HEK293T (cell line): ENCODE data around the gene RSU1.

ENCODE experiments used
- ARNT ChIP-seq: fragments of 450-650 bp; IDR thresholded peaks from 2 replicates; pipeline ENCODE4 v1.6.1; 2017; ENCODE audit warnings: mild to moderate bottlenecking
- BHLHE40 ChIP-seq: fragments of 450-650 bp; IDR thresholded peaks from 2 replicates; pipeline ENCODE4 v1.6.1; 2016; ENCODE audit warnings: mild to moderate bottlenecking, moderate library complexity, borderline replicate concordance
- NFRKB ChIP-seq: fragments of 450-650 bp; IDR thresholded peaks from 2 replicates; pipeline ENCODE4 v1.6.1; 2016; ENCODE audit warnings: mild to moderate bottlenecking, moderate library complexity
- SP1 ChIP-seq: fragments of 450-650 bp; IDR thresholded peaks from 2 replicates; pipeline ENCODE4 v1.6.1; 2017
- SUZ12 ChIP-seq: fragments of 450-650 bp; IDR thresholded peaks from 2 replicates; pipeline ENCODE4 v1.6.1; 2016; ENCODE audit warnings: mild to moderate bottlenecking
- TARDBP ChIP-seq: fragments of 450-650 bp; IDR thresholded peaks from 2 replicates; pipeline ENCODE4 v1.6.1; 2016
- ZNF384 ChIP-seq: fragments of 450-650 bp; IDR thresholded peaks from 2 replicates; pipeline ENCODE4 v1.6.1; 2016
- TF ChIP-seq, protein P1 (sequence below): fragments of 450-650 bp; IDR thresholded peaks from 2 replicates; pipeline ENCODE4 v1.6.1; 2016

- no peak for TF ChIP-seq TARDBP
- no peak for TF ChIP-seq SUZ12
- TF ChIP-seq SP1, result no peak
- TF ChIP-seq NFRKB, result no peak
- no peak for TF ChIP-seq ARNT
- no peak for TF ChIP-seq BHLHE40
- TF ChIP-seq, protein P1, sequence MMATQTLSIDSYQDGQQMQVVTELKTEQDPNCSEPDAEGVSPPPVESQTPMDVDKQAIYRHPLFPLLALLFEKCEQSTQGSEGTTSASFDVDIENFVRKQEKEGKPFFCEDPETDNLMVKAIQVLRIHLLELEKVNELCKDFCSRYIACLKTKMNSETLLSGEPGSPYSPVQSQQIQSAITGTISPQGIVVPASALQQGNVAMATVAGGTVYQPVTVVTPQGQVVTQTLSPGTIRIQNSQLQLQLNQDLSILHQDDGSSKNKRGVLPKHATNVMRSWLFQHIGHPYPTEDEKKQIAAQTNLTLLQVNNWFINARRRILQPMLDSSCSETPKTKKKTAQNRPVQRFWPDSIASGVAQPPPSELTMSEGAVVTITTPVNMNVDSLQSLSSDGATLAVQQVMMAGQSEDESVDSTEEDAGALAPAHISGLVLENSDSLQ, result no peak
- no peak for TF ChIP-seq ZNF384
These were observed 36.0 kb upstream of the RSU1 start for GRCh38 chr10:16853201-16853600.
